NCI-H1436 (cell line): ENCODE results near the gene S100A7A.
"Not testable (repeated sequence)": the region's sequence is repeated elsewhere in the genome, so short reads cannot be mapped to it uniquely, and the experiment has no call there.

Source experiments
- DNase-seq: peaks from one replicate; lab custom pipeline; 2025; lab: John Stamatoyannopoulos, UW

Gene S100A7A

GRCh38 chr1:153459655-153460054 is 43.3 kb downstream of the S100A7A start:
- no peak for DNase-seq

- no peak for DNase-seq
Observed at GRCh38 chr1:153460551-153460950, 44.2 kb downstream of the S100A7A start, which contains the start of gene S100A7. TSS of gene S100A7 (minus strand) at chr1:153460651. CDS start at chr1:153459013, 1,638 bp downstream.

GRCh38 chr1:153462741-153463140 is 46.4 kb downstream of the S100A7A start:
- DNase-seq: not testable (repeated sequence)

- DNase-seq: no peak
Observed at GRCh38 chr1:153465811-153466636, 49.7 kb downstream of the S100A7A start.

DNA sequence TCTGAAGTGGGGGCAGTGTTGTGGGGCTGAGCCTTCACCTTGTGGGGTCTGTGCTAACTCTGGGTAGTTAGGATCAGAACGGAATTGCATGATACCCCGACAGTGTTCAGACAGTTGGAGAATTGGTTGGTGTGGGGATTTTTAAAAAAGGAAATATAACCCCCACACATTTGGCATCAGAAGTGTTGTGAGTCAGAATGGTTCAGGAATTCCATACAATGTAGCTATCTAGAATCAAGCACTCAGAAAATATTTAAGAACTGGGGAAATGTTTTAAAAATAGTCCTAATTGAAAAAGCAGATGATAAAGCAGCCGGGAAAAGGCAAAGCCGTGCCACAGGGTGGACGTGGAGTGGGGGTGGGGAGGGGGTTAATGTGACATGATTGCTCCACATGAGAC is 50.6 kb downstream of the S100A7A start:
- DNase-seq: no peak

DNA sequence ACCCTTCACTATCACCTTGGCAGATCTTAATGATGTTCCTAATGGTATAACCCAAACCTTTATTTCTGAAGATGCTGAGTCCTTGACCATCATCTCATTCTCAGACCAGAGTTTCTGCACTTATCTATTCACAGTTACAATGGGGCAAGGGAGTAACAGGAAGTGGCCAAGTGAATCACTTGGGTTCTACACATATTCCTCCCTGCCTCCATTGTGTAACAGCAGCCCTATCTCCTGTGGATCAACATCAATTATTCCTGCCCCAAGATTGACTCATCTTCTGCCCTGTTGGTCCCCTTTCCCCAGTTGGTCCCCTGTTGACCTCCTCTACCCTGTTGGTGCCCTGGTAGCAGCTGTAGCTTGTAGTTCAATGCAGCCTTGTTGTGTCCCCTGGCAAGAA is 54.4 kb downstream of the S100A7A start:
- DNase-seq: no peak
